ENCODE measurements around the gene KCNK10. TPM values are rescaled to one million over a fixed set of nuclear protein-coding genes. Genes with fewer than 3 reads are reported as not detected.

The KCNK10 gene
- total and polyA plus RNA-seq, 10 of the 15 experiments (the other 5 are each of a cell fraction or from before 2014, with no cell fraction given): 0.01 to 0.06 (median 0.02) TPM; not detected in 7

GRCh38 chr14:88247228-88247627 is 75.8 kb downstream of the KCNK10 start (continued):
- TF ChIP-seq, protein P1, sequence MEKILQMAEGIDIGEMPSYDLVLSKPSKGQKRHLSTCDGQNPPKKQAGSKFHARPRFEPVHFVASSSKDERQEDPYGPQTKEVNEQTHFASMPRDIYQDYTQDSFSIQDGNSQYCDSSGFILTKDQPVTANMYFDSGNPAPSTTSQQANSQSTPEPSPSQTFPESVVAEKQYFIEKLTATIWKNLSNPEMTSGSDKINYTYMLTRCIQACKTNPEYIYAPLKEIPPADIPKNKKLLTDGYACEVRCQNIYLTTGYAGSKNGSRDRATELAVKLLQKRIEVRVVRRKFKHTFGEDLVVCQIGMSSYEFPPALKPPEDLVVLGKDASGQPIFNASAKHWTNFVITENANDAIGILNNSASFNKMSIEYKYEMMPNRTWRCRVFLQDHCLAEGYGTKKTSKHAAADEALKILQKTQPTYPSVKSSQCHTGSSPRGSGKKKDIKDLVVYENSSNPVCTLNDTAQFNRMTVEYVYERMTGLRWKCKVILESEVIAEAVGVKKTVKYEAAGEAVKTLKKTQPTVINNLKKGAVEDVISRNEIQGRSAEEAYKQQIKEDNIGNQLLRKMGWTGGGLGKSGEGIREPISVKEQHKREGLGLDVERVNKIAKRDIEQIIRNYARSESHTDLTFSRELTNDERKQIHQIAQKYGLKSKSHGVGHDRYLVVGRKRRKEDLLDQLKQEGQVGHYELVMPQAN (conservative IDR thresholded peaks at IDR 0.05): no peak
- TF ChIP-seq SRF (IDR thresholded peaks at IDR 0.05; ENCODE audit: low read depth in 2 of 2, low read length in 2 of 2) (no peak), CBX3 (IDR thresholded peaks at IDR 0.05; ENCODE audit: borderline replicate concordance, low read depth) (no peak), RAD21 (IDR thresholded peaks at IDR 0.05; ENCODE audit: insufficient read depth, low read depth, low read length) (no peak), DPF2 (IDR thresholded peaks at IDR 0.05) (no peak)

DNA sequence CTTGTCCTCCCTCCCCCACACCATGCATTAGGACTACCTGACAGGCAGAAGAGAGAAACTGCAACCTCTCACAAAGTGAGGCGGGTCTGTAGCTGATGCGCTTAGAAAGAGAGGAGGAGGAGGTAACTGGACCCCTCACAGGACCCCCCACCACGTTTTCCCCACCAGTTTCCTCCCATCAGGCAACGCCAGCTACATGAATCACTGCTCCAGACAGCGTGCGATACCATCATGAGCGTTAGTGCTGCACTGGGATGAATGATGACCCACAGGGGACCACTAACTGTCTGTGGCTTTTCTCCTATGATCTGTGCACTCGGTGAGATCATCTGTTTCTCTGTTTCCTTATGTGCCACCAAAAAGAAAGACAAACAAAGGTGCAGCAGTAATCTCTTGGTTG is 77.7 kb downstream of the KCNK10 start:
- no peaks in the 10 kb centered on the region for H3K27me3 ChIP-seq (replicated peaks in 1 of 2; ENCODE audit: control insufficient read depth in 2 of 2, insufficient read depth in 2 of 2, low read length in 1 of 2)
- BruUV-seq (replicated peaks): no TSS peak
- no peak overlapping the region for H3K4me2 ChIP-seq (ENCODE audit: control insufficient read depth, insufficient read depth)
- no peak for DNase-seq (ENCODE audit: low read depth, low spot score)
- no peak for TF ChIP-seq ZBED1 (IDR thresholded peaks at IDR 0.05; ENCODE audit: borderline replicate concordance)
- H3K27ac ChIP-seq (ENCODE audit: control insufficient read depth, insufficient read depth): no peak overlapping the region
- POLR2A ChIA-PET: interaction anchor here (1.1 kb wide), 1 partner anchor 655 kb away, joined by 5 read pairs; no protein-coding TSS in a partner anchor
- no peaks in the 10 kb centered on the region for H3K9me3 ChIP-seq (replicated peaks; ENCODE audit: control insufficient read depth, insufficient read depth, low read length)
- no peaks in the 10 kb centered on the region for H3K36me3 ChIP-seq (ENCODE audit: control insufficient read depth in 2 of 2, insufficient read depth in 2 of 2, low read length in 1 of 2)
- no peak overlapping the region for H3K9ac ChIP-seq (ENCODE audit: control insufficient read depth, insufficient read depth, low read length)
- in situ Hi-C loops (cut with MboI) (no loop called here), intact Hi-C loops (cut with micrococcal nuclease; ENCODE audit: unreplicated experiment) (no loop called here)
- H3K4me1 ChIP-seq (ENCODE audit: control insufficient read depth, insufficient read depth, low read length): no peaks in the 10 kb centered on the region
- no peak for ATAC-seq
- H2AFZ ChIP-seq (ENCODE audit: control insufficient read depth, low read depth, low read length): no peak overlapping the region
- H3K4me3 ChIP-seq: no peak overlapping the region
- no peak for FAIRE-seq
- SMC1A ChIA-PET (ENCODE audit: uncharacterized antibody, unreplicated experiment): no interaction called here
- CTCF ChIA-PET: interaction anchor here (0.7 to 1.6 kb wide), 2 partner anchors 9 to 56 kb away, joined by 3 to 5 read pairs; no protein-coding TSS in a partner anchor
- WGBS (ENCODE audit: insufficient coverage, insufficient replicate concordance, low lambda C conversion rate, missing lambda C conversion rate): 31% methylated on average over 7 of the region's 8 CpGs
- no peaks in the 10 kb centered on the region for H4K20me1 ChIP-seq (ENCODE audit: control insufficient read depth, insufficient read depth)
- H3K79me2 ChIP-seq (ENCODE audit: control insufficient read depth, insufficient read depth, low read length): no peaks in the 10 kb centered on the region
- RAD21 ChIA-PET (ENCODE audit: unreplicated experiment): no interaction called here
